Measurements from ENCODE around the gene UBE2E1.
"Not testable (repeated sequence)": the region's sequence is repeated elsewhere in the genome, so short reads cannot be mapped to it uniquely, and the experiment has no call there.

The UBE2E1 gene

GRCh38 chr3:23822559-23822958, 16.8 kb downstream of the UBE2E1 start:
- DNase-seq, result no peak

- DNase-seq, result no peak
These were observed 17.9 kb downstream of the UBE2E1 start for GRCh38 chr3:23823620-23824019.

- DNase-seq, result no peak
These were observed 19.1 kb downstream of the UBE2E1 start for GRCh38 chr3:23824699-23825444.

- no peak for DNase-seq
These were observed 20.0 kb downstream of the UBE2E1 start for GRCh38 chr3:23825802-23826201.

GRCh38 chr3:23826382-23827064, 20.8 kb downstream of the UBE2E1 start:
- no peak for DNase-seq

- no peak for DNase-seq
These were observed 23.6 kb downstream of the UBE2E1 start for GRCh38 chr3:23829242-23829934.

- DNase-seq, result no peak
These were observed 25.2 kb downstream of the UBE2E1 start for GRCh38 chr3:23830869-23831484.

- no peak for DNase-seq
These were observed 26.0 kb downstream of the UBE2E1 start for GRCh38 chr3:23831517-23832394.

- DNase-seq, result no peak
These were observed 26.8 kb downstream of the UBE2E1 start for GRCh38 chr3:23832523-23832922.

GRCh38 chr3:23834082-23834870, 28.5 kb downstream of the UBE2E1 start:
- peak in 1 of 2 experiments; percentile 5 for DNase-seq

GRCh38 chr3:23835087-23835486, 29.3 kb downstream of the UBE2E1 start:
- DNase-seq, result no peak

GRCh38 chr3:23835802-23836201, 30.0 kb downstream of the UBE2E1 start:
- no peak for DNase-seq

GRCh38 chr3:23836536-23837230, 30.9 kb downstream of the UBE2E1 start:
- no peak for DNase-seq

- no peak for DNase-seq
These were observed 31.5 kb downstream of the UBE2E1 start for GRCh38 chr3:23837286-23837685.

- no peak for DNase-seq
These were observed 31.9 kb downstream of the UBE2E1 start for GRCh38 chr3:23837691-23838090.

- no peak for DNase-seq
These were observed 34.8 kb downstream of the UBE2E1 start for GRCh38 chr3:23840521-23840920.

- DNase-seq, result no peak
These were observed 38.1 kb downstream of the UBE2E1 start for GRCh38 chr3:23843869-23844268.

- DNase-seq, result no peak
These were observed 39.8 kb downstream of the UBE2E1 start for GRCh38 chr3:23845326-23846216.

GRCh38 chr3:23849462-23849861, 43.7 kb downstream of the UBE2E1 start:
- DNase-seq, result not testable (repeated sequence)

- peak; percentile 15 to 48 for DNase-seq
These were observed 50.5 kb downstream of the UBE2E1 start for GRCh38 chr3:23856286-23856685.

All from NCI-H524 (cell line).